SK-N-MC (cell line): Measurements from ENCODE around the gene KDM2A.

ENCODE experiments used
- EZH2 ChIP-seq: fragments of 200-600 bp; sonication (generic); IDR thresholded peaks from one replicate; pipeline ENCODE4 v1.6.1; 2017; ENCODE audit warnings: antibody characterized with exemption
- FOXP2 ChIP-seq: optimal IDR thresholded peaks from 2 replicates; pipeline ENCODE3; 2011; ENCODE audit warnings: mild to moderate bottlenecking, moderate library complexity; ENCODE audit not compliant: insufficient read depth; ENCODE audit errors: extremely low read length, control extremely low read depth
- POLR2AphosphoS5 ChIP-seq: IDR thresholded peaks from 2 replicates; pipeline ENCODE4 v1.6.1; 2012; ENCODE audit warnings: mild to moderate bottlenecking, low read depth, low read length, borderline replicate concordance

GRCh38 chr11:67090717-67091116, 28.3 kb upstream of the KDM2A start:
- TF ChIP-seq FOXP2 (no peak), EZH2 (no peak), POLR2AphosphoS5 (no peak)
